Hematopoietic multipotent progenitor cell treated with erythropoietin and hydrocortisone succinate and interleukin-3 and kit ligand, for 17 days (in vitro differentiated cells): ENCODE data around the gene NLRX1.
A peak's percentile ranks its signal among the peaks of the same experiment; 100 is the strongest.
"Not testable (repeated sequence)": the region's sequence is repeated elsewhere in the genome, so short reads cannot be mapped to it uniquely, and the experiment has no call there.

Experiments
- DNase-seq: peaks from one replicate; pipeline ENCODE4 v3.0.0-alpha.2; 2015; ENCODE audit warnings: low spot score

The NLRX1 gene

GRCh38 chr11:119187123-119187892 is 18.8 kb downstream of the NLRX1 start:
- no peak for DNase-seq

GRCh38 chr11:119188067-119188466 is 19.5 kb downstream of the NLRX1 start:
- no peak for DNase-seq

GRCh38 chr11:119188887-119189286 is 20.4 kb downstream of the NLRX1 start:
- no peak for DNase-seq

- no peak for DNase-seq
Measured at GRCh38 chr11:119189393-119189792, 20.9 kb downstream of the NLRX1 start.

- DNase-seq: no peak
Measured at GRCh38 chr11:119190531-119190930, 22.0 kb downstream of the NLRX1 start.

GRCh38 chr11:119191265-119191664 is 22.7 kb downstream of the NLRX1 start:
- not testable (repeated sequence) for DNase-seq

- DNase-seq: no peak
Measured at GRCh38 chr11:119192111-119192510, 23.6 kb downstream of the NLRX1 start.

- DNase-seq: no peak
Measured at GRCh38 chr11:119193001-119193400, 24.5 kb downstream of the NLRX1 start.

- DNase-seq: no peak
Measured at GRCh38 chr11:119193626-119194025, 25.1 kb downstream of the NLRX1 start.

GRCh38 chr11:119194811-119195440 is 26.4 kb downstream of the NLRX1 start:
- DNase-seq: no peak

GRCh38 chr11:119195680-119196079 is 27.2 kb downstream of the NLRX1 start:
- DNase-seq: no peak

GRCh38 chr11:119196833-119197483 is 28.4 kb downstream of the NLRX1 start:
- DNase-seq: peak; percentile 80

- DNase-seq: no peak
Measured at GRCh38 chr11:119198925-119199324, 30.4 kb downstream of the NLRX1 start.

- DNase-seq: not testable (repeated sequence)
Measured at GRCh38 chr11:119201236-119201635, 32.7 kb downstream of the NLRX1 start.

GRCh38 chr11:119202554-119202953 is 34.0 kb downstream of the NLRX1 start:
- no peak for DNase-seq

GRCh38 chr11:119204066-119204465 is 35.5 kb downstream of the NLRX1 start:
- no peak for DNase-seq

GRCh38 chr11:119205080-119205479 is 36.6 kb downstream of the NLRX1 start:
- no peak for DNase-seq

- peak; percentile 94 for DNase-seq
Measured at GRCh38 chr11:119205574-119206510, 37.3 kb downstream of the NLRX1 start, which contains the start of gene CBL. Gene CBL, plus strand, starts transcription at chr11:119206339. Its CDS starts 79 bp downstream, at chr11:119206418.

GRCh38 chr11:119206511-119207414 is 38.2 kb downstream of the NLRX1 start:
- DNase-seq: no peak

GRCh38 chr11:119207415-119207960 is 39.0 kb downstream of the NLRX1 start:
- no peak for DNase-seq
